GM12873 (cell line): ENCODE data around the gene PPP2R5C.

Experiments used
- CTCF ChIP-seq: IDR thresholded peaks from 2 replicates; pipeline ENCODE4 v1.5.1; 2012; ENCODE audit warnings: low read depth, mild to moderate bottlenecking, moderate library complexity, low read length, control low read depth; ENCODE audit not compliant: insufficient read depth; ENCODE audit errors: missing control alignments

Gene PPP2R5C

DNA sequence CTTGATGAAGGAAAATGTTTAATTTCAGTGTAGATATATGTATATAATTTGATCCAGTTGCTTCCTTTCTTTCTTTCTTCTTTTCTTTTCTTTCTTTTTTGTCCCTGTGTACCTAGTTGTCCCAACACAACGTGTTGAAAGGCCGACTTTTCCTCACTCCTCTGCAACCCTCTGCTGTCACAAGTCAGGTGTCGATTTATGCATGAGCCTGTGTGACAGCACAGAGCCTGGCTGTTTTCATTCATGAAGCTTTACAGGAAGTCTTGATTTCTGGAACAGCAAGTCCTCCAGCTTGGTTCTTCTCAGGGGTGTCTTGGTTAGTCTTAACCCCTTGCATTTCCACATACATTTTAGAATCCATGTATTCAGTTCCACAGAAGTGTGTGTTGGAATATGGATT is 88.1 kb downstream of the PPP2R5C start:
- no peak for TF ChIP-seq CTCF

DNA sequence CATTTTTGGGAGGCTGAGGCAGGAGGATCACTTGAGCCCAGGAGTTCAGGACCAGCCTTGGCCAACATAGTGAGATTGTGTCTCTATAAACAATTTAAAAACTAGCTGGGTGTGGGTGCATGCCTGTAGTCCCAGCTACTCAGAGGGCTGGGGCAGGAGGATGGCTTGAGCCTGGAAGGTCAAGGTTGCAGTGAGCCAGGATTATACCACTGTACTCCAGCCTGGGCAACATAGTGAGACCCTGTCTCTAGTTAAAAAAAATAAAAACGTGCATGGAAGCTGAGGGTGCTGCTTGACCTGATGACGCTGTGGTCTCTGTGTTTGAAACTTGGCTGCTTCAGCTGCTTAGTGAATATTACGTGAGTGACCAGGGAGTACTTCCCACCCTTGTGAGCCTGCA is 89.7 kb downstream of the PPP2R5C start:
- TF ChIP-seq CTCF, result no peak

GRCh38 chr14:101851736-101852405 is 90.4 kb downstream of the PPP2R5C start:
- no peak for TF ChIP-seq CTCF

DNA sequence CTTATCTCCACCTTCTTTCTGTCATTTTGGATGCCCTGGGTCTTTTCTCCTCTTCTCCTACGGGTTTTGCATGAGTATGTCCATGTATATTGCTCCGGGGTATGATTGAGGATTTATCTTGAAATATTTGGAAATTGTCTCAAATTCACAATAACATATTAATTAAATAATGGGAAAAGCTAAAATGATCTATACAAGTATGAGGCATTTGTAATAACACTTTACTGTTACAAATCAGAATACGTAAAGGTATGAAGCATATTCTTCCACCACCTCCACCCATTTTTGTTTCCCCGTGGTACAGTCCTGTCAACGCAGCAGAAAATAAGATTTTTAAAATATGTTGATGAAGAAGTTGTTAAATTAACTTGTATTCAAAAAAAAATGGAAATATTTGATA is 91.3 kb downstream of the PPP2R5C start:
- TF ChIP-seq CTCF, result no peak

DNA sequence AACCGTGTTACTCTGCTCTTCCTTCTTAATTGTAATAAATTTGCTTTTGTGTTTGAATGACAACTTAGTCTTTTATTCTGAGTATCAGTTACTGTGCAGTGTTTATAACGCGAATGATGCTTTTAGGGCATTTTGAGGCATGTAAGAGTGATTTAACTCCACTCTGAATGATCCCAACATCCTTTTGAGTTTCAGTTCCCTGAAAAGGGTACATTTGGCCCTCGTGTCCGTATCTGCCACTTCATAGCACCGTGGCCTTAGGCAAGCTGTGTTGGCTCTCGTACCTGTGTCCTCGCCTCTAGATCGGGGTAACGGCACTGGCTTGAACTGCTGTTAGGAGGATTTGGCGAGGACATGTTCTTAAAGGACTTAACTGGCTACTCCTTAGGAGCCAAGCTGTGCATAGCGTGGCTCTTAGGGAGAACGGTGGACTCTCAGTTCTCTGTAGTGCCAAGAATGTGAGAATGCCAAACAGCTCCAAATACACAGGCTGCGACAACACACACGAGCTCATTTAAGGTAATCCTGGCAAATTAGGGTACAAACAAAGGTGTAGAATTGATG is 92.0 kb downstream of the PPP2R5C start:
- no peak for TF ChIP-seq CTCF

GRCh38 chr14:101854366-101854765 is 92.9 kb downstream of the PPP2R5C start:
- no peak for TF ChIP-seq CTCF

DNA sequence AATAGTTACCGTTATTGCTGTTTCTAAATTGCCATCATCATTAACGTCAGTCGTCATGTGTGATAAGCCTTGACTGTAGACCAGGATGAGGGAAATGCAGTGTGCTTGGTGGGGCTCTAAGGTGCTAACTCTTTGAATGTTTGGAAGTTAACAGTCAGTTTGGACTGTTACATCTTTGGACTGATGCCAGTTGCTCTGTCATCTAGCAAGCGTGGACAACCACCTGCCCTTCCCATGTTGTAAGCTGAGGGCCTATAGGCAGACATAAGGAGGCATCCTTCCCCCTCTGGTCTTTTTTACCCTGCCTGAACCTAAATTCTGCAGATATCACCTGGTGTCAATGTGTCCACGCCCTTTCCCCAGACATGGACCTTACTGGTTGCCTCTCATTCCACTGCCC is 94.4 kb downstream of the PPP2R5C start:
- no peak for TF ChIP-seq CTCF
